Neural progenitor cell (in vitro differentiated cells): Measurements from ENCODE around the gene SYT6.

Experiments used
- CTCF ChIP-seq: fragments of 200-600 bp; sonication (generic); IDR thresholded peaks from 2 replicates; pipeline ENCODE4 v1.5.1; 2017; ENCODE audit warnings: antibody characterized with exemption, mild to moderate bottlenecking
- EZH2 ChIP-seq: fragments of 200-600 bp; sonication (generic); IDR thresholded peaks from 2 replicates; pipeline ENCODE4 v1.6.1; 2017; ENCODE audit warnings: antibody characterized with exemption, mild to moderate bottlenecking, moderate library complexity

GRCh38 chr1:114159941-114160340 is 6.3 kb upstream of the SYT6 start:
- TF ChIP-seq EZH2: no peak
- no peak for TF ChIP-seq CTCF
